ENCODE data around the gene FBXL20.
"Not testable (repeated sequence)": the region's sequence is repeated elsewhere in the genome, so short reads cannot be mapped to it uniquely, and the experiment has no call there.

Gene FBXL20

GRCh38 chr17:39261286-39261685 lies 140.1 kb downstream of the FBXL20 start:
- DNase-seq, result no peak

DNA sequence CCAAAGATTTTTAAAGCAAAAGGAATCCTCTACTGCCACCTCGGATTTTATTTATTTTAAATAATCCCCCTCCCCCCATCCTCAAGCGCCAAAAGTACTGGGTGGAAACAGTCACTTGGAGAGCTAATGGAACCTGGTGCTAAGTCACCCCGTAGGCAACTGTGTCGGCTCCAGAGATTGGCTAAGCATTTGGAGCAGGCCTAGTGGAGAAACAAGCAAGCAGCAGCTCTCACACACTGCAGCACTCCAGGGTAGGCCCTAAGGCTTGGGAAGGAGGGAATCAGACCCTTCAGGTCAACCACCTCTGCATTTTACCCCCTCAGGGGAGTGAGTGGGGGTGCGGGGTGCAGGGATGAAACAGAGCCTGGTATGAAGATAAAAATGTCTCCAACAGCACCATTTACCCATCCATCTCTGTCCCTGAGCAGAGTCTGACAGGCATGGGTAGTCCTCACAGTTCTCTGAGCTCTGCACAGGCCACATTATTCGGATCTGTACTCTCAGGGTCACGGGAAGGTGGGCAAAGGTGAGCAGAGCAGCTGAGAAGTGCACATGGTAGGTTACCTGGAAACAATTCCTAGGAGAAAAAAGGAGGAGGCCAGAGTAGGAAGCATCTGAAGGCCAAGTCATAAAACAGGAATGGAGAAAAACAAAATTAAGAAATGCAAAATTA lies 148.5 kb downstream of the FBXL20 start:
- DNase-seq, result no peak

DNA sequence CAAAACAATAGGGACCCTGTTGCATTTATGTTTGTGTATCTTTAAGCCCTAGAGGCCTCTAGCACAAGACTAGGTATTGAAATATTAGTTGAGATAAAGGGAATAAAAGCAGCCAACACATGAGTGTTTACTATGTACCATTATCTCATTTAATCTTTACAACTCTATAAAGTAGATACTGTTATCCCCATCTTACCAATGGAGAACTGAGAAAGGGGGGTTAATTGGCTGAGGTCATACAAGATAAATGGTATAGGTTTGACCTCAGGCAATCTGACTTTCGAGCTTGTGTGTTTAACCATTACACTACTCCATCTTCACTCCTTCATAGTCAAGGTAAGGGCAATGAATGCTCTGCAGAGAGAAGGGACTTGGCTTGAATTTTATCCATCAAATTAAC lies 149.4 kb downstream of the FBXL20 start:
- no peak for DNase-seq

GRCh38 chr17:39250076-39250475 lies 151.3 kb downstream of the FBXL20 start:
- DNase-seq, result not testable (repeated sequence)

DNA sequence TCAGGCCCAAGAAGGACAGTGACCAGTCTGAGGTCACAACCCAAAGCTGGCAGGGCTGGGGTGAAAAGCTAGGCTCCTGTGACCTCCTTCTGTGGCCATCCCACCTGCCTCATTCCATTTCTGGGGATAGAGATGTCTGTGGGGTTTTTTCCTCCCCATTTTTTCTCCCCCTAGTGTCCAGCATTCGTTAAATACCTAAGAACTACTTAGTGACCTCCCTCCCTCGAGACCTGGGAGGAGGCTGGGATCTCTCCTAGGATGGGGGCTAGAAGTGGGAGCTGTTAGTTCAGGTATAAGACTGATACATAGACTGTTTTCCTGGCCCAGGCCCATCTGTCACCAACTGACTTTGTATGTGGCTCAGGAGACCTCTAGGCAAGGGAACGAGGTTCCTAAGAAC lies 155.2 kb downstream of the FBXL20 start:
- DNase-seq, result no peak

- DNase-seq, result peak in 54 of 58 donors; percentile 27 to 94 (median 65)
These were observed 156.5 kb downstream of the FBXL20 start for GRCh38 chr17:39244600-39245570.

DNA sequence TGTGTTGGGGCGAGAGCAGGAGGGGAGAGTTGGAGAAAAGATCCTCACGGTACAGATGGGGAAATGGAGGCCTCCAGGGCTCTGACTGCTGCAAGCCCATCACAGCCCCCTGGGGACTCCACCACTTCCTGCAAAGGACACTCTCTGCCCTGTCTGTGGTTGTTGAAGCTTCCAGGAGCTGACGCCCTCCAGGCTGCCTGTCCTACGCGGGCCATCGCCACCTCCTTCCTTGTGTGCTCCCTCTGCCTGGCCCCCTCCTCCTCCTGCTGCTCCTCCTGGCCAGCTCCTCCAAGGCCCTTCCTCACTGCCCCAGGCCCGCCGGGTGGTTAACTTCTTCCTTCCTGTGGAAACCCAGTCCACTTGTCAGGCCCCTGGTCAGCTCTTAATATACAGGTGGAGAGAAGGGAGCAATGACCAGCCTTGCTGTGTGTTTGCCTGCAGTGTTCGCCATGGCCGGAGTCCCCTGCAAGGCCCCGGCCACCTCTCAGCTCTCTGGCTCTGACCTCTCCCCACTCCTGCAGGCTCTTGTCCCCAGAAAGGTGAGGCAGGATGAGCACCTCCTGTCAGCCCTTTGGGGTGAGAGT lies 157.3 kb downstream of the FBXL20 start:
- DNase-seq, result no peak

GRCh38 chr17:39243155-39243554 lies 158.3 kb downstream of the FBXL20 start:
- no peak for DNase-seq

DNA sequence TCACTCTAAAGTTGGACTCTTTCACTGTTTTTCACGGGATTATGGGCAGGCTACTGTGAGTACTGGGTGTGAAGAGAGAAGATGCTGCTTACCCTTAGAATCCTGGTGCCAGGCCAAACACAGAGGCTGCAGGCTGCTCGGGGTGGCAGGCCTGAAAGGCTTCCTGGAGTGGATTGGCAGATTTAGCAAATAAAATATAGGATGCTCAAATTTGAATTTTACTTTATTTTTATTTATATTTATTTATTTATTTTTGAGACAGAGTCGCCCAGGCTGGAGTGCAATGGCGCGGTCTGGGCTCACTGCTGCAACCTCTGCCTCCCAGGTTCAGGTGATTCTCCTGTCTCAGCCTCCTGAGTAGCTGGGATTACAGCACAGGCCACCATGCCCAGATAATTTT lies 160.8 kb downstream of the FBXL20 start:
- DNase-seq, result no peak

- peak in 1 of 58 donors; percentile 35 for DNase-seq
These were observed 161.6 kb downstream of the FBXL20 start for GRCh38 chr17:39239640-39240314.

DNA sequence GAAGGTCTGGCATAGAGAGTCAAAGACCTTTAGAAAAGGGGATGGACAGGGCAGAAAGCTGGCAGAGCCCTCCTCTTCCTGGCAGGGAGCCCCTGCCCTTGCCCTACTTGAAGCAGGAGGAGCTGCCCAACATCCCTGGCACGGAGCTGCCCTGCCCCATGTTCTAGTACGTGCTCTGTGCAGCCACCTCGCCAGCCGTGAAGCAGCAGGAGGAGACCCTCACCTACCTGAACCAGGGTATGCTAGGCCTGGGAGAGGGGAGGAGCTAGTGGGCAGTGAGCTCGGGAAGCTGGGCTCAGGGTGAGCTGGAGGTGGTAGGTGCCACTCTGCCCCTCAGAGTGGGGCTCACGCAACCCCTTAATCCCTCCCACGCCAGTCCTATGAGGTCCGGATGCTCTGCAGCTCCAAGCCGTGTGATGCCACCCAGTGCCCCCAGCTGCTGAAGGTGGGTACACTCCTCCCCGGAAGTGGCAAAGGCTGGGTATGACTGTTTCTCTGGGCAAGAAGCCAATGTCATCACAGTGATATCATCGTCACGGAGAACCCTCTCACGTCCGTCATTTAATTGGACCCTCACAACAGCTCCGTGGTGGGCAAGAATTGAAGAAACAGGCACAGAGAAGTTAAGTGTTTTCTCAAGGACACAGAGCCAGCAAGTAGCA lies 163.0 kb downstream of the FBXL20 start:
- peak in 1 of 58 donors; percentile 31 for DNase-seq

GRCh38 chr17:39237586-39237985 lies 163.8 kb downstream of the FBXL20 start:
- DNase-seq, result no peak

DNA sequence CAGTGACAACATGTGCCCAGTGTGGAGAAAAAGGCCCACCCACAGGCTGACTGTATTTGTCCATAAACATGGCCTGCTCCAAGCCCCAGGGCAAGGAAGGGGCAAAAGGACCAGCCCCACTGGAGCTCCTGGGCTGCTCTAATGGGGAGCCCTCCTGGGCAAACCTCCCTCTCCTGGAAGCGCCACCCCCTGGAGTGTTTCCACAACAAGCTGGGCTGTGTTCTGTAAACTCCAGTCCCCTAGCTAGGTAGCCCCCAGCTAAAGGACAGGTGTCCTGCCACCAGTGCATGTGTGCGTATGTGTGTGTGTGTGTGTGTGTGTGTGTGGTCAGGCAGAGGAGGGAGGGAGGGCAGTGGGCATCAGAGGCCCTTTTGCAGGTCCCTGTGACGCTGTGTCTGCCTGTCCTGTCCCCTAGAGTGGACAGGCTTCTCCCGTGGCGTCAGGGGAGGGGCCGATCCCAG lies 164.4 kb downstream of the FBXL20 start:
- no peak for DNase-seq

DNA sequence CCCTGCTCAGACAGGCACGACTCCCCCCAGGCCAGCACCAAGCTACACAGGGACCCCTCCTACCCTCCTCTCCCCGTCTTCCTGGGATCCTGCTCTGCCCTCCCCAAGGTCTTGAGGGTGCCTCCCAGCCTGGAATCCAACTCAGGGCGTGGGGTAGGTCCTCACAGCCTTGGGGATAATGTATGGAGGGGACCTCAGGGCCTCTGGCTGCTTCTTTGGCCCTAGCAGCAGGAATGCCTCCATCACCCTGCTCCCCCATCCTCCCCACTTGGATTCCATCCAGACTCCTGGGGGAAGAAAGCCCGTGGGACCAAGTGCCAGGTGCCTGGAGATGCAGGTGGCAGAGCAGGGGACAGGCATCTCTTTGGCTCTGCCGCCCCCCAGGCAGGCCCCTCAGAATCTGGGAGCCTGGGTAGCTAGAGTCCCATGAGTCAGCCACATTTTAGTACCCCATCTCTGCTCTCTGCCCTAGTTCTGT lies 164.9 kb downstream of the FBXL20 start:
- DNase-seq, result no peak

- peak in 1 of 58 donors; percentile 64 for DNase-seq
These were observed 165.6 kb downstream of the FBXL20 start for GRCh38 chr17:39235555-39236449.

DNA sequence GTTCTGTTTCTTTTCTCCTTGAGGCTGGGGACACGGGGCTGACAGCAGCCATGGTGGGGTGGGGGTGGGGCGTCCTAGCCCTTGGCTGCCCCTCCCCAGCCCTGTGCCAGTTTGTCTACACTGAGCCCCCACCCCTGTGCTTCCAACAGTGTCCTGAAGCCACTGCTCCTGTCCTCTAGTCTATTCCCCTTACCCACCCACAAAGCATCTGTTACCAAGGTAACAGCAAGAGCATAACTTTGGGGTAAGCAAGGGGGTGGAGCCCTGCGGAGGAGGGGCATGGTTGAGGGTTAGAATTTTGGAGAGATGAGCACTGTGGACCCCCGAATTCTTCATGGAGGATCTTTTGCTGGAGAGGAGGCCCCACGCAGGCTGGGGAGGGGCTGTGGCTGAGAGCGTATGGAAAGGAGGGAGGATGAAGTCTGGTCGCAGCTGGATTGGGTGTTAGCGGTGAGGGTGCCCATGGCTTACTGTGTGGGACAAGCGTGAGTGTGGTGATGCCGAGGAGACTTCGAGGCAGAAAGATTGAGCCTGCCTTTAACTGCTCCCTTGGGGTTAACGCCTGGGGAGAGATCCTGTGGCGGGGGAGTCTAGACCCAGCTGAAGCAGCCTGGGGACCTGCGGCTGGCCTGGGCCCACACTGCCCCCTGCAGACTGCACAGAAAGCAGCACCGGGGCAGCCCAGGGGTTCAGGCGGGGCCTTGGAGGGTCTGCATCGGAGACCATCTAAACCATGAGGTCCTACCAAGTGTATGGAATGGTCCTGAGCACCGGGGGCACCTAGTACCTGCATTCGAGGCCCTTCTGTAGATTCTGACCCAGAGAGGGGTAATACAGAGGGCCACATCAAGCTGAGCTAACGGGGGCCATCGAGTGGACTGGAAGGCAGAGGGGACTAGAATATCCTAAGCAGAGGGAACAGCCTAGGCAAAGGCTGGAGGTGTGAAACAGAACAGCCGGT lies 169.6 kb downstream of the FBXL20 start:
- DNase-seq, result peak in 11 of 58 donors; percentile 13 to 58 (median 35)

- DNase-seq, result no peak
These were observed 170.3 kb downstream of the FBXL20 start for GRCh38 chr17:39231091-39231561.

DNA sequence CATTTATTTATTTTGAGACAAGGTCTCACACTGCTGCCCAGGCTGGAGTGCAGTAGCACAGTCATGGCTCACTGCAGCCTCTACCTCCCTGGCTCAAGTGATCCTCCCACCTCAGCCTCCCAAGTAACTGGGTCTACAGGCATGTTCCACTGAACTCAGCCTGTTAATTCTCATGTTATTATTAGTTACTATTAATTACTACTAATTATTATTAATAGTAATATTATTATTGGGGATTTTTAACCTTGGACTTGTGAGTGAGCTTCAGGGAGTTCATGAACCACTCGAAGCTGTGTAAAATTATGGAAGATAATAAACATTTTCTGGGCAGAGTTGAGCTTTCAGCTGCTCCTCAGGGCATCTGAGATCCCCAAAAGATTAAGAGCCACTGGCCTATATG lies 171.1 kb downstream of the FBXL20 start:
- no peak for DNase-seq
